DND-41 (cell line): ENCODE measurements around the gene KLF13.

ENCODE experiments used
- ATAC-seq: fragments of 200-7000 bp; cut with Tn5 transposase; 3 replicates; pipeline ENCODE4 v1.9.1; 2021; ENCODE audit warnings: low read depth; ENCODE audit not compliant: insufficient read depth
- DNase-seq: peaks from one replicate; pipeline ENCODE4 v3.0.0-alpha.2; 2020
- H2AFZ ChIP-seq: 2 replicates; pipeline ENCODE4 v1.6.0; 2012; ENCODE audit warnings: low read depth, low read length
- H3K27ac ChIP-seq: 2 replicates; pipeline ENCODE4 v1.5.1; 2012; ENCODE audit warnings: low read length, inconsistent platforms
- H3K27me3 ChIP-seq: fragments of 200-600 bp; sonication (generic); 2 replicates; pipeline ENCODE4 v1.6.0; 2012; ENCODE audit warnings: low read length, mild to moderate bottlenecking, inconsistent platforms; ENCODE audit not compliant: insufficient read depth, poor library complexity
- H3K36me3 ChIP-seq: 2 replicates; pipeline ENCODE4 v1.5.1; 2012; ENCODE audit warnings: low read length, inconsistent platforms; ENCODE audit not compliant: insufficient read depth
- H3K4me1 ChIP-seq: 2 replicates; pipeline ENCODE4 v1.5.1; 2012; ENCODE audit warnings: mild to moderate bottlenecking, low read length; ENCODE audit not compliant: insufficient read depth
- H3K4me2 ChIP-seq: 2 replicates; pipeline ENCODE4 v1.6.0; 2012; ENCODE audit warnings: mild to moderate bottlenecking, moderate library complexity, low read length, inconsistent platforms; ENCODE audit not compliant: insufficient read depth
- H3K4me3 ChIP-seq, 2 experiments: fragments of 200-600 bp in 1 of 2; shearing (Covaris generic) in 1 of 2; 2 replicates each; pipeline ENCODE4 v1.5.1; 2012 to 2016; ENCODE audit warnings: inconsistent platforms in 2 of 2, low read length in 2 of 2, mild to moderate bottlenecking in 2 of 2, low read depth in 1 of 2, moderate library complexity in 1 of 2
- H3K79me2 ChIP-seq: 2 replicates; pipeline ENCODE4 v1.6.0; 2012; ENCODE audit warnings: low read length, inconsistent platforms; ENCODE audit not compliant: insufficient read depth
- H3K9ac ChIP-seq: 2 replicates; pipeline ENCODE4 v1.6.0; 2012; ENCODE audit warnings: low read depth, mild to moderate bottlenecking, inconsistent platforms, low read length, moderate library complexity
- H3K9me3 ChIP-seq: 2 replicates; pipeline ENCODE4 v1.5.1; 2012; ENCODE audit warnings: low read length, moderate library complexity, mild to moderate bottlenecking, inconsistent platforms; ENCODE audit not compliant: insufficient read depth, severe bottlenecking
- H4K20me1 ChIP-seq: 2 replicates; pipeline ENCODE4 v1.6.0; 2012; ENCODE audit warnings: low read length; ENCODE audit not compliant: insufficient read depth
- EZH2 ChIP-seq: IDR thresholded peaks from 3 replicates; pipeline ENCODE4 v1.6.1; 2012; ENCODE audit warnings: borderline replicate concordance, low read depth, mild to moderate bottlenecking, moderate library complexity, low read length, inconsistent platforms; ENCODE audit not compliant: severe bottlenecking
- TF ChIP-seq, protein P1 (sequence below): IDR thresholded peaks from 2 replicates; pipeline ENCODE4 v1.5.1; 2012; ENCODE audit warnings: borderline replicate concordance, low read length, moderate library complexity, mild to moderate bottlenecking; ENCODE audit not compliant: poor library complexity, severe bottlenecking; ENCODE audit errors: extremely low read depth

KLF13 gene

DNA sequence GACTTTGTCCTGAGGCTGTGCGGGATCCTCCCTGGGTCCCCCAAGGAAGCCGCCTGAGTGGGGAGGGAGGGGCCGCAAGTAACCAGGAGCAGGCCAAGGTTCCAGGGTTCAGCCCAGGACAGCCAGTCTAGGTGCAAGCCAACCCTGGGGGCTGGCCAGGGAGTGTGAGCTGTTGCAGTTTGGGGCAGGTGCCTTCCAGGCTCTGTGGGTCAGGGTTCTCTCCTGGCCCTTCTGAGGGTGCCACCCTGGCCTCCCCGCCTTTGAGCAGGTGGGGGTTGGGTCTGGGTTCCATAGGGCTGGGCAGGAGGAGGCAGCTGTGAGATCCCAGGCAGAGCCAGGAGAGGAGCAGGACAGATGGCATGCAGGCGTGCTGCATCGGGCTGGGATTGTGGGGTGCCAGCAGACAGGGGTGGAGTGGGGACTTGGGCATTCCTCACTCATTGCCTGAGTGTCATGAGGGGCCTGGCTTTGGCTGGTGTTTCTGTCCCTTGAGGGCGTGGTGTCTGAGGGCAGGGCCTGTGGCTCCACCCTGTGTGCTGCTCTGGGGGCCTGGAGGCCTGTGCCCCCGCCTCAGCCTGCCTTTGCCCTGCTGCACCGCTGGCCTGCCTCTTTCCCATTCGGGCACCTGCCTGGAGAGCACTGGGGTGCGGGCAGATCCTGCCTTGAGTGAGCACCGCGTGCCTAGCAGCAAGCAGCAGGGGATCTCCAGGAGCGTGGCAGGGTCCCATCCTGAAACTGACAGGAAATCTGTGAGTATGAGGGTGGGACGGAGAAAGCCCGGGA is 18.4 kb downstream of the KLF13 start:
- H3K36me3 ChIP-seq, result peaks cover 74% of the 10 kb centered on the region
- H3K79me2 ChIP-seq, result peaks cover 100% of the 10 kb centered on the region
- H3K27ac ChIP-seq, result peak overlapping the region; percentile 36
- H3K27me3 ChIP-seq, result no peaks in the 10 kb centered on the region
- no peaks in the 10 kb centered on the region for H3K9me3 ChIP-seq
- H3K4me2 ChIP-seq, result no peak overlapping the region
- no peak overlapping the region for H2AFZ ChIP-seq
- DNase-seq, result no peak
- no peak overlapping the region for H3K9ac ChIP-seq
- ATAC-seq, result no peak
- peaks cover 21% of the 10 kb centered on the region; the same call in 1 of the 2 replicates for H3K4me1 ChIP-seq
- H3K4me3 ChIP-seq, result no peak overlapping the region
- H4K20me1 ChIP-seq, result peaks cover 99% of the 10 kb centered on the region
- TF ChIP-seq EZH2, result no peak
- TF ChIP-seq, protein P1, sequence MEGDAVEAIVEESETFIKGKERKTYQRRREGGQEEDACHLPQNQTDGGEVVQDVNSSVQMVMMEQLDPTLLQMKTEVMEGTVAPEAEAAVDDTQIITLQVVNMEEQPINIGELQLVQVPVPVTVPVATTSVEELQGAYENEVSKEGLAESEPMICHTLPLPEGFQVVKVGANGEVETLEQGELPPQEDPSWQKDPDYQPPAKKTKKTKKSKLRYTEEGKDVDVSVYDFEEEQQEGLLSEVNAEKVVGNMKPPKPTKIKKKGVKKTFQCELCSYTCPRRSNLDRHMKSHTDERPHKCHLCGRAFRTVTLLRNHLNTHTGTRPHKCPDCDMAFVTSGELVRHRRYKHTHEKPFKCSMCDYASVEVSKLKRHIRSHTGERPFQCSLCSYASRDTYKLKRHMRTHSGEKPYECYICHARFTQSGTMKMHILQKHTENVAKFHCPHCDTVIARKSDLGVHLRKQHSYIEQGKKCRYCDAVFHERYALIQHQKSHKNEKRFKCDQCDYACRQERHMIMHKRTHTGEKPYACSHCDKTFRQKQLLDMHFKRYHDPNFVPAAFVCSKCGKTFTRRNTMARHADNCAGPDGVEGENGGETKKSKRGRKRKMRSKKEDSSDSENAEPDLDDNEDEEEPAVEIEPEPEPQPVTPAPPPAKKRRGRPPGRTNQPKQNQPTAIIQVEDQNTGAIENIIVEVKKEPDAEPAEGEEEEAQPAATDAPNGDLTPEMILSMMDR, result no peak

DNA sequence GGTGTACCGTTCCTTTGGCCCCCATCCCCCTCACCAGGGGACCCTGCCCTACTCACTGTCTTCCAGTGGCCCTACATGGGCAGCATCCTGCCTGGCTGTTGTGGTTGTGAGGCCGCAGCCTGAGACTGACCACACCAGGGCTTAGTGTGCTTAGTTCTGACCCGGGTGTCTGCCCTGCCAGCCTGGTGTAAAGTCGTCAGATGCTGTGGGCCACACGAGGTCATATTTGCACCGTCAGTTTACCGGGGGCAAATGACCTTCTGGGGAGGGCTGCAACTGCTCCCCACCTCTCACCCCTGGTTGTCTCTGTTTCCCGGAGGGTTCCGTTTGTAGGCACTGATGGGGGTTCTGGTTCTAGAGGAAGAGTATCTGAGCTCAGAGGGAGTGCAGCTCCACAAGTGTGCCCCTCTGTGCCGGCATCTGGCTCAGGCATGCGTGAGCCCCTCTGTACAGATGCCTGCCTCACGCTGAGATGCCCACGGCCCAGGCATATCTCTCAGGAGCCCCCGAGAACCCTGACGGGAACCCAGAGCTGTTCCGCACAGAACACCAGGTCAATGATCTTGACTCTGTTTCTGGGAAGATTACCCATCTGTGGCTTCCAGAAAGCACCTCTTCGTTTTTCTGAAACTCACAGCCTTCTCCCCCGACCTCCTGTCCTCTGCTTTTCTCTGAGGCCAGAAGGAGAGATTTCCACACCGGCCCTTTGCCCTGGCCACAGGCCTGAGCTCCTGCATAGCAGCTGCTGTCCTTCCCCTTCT is 19.2 kb downstream of the KLF13 start:
- Histone ChIP-seq H2AFZ (no peak overlapping the region), H3K4me1 (peaks cover 25% of the 10 kb centered on the region; the same call in 1 of the 2 replicates), H3K27me3 (no peaks in the 10 kb centered on the region), H3K4me2 (no peak overlapping the region), H3K79me2 (peaks cover 100% of the 10 kb centered on the region), H3K36me3 (peaks cover 71% of the 10 kb centered on the region), H3K9me3 (no peaks in the 10 kb centered on the region), H4K20me1 (peaks cover 99% of the 10 kb centered on the region), H3K9ac (no peak overlapping the region), H3K4me3 (no peak overlapping the region), H3K27ac (no peak overlapping the region; the same call in 1 of the 2 replicates)
- DNase-seq (no peak), ATAC-seq (no peak)
- no peak for TF ChIP-seq EZH2
- TF ChIP-seq, protein P1, result no peak

DNA sequence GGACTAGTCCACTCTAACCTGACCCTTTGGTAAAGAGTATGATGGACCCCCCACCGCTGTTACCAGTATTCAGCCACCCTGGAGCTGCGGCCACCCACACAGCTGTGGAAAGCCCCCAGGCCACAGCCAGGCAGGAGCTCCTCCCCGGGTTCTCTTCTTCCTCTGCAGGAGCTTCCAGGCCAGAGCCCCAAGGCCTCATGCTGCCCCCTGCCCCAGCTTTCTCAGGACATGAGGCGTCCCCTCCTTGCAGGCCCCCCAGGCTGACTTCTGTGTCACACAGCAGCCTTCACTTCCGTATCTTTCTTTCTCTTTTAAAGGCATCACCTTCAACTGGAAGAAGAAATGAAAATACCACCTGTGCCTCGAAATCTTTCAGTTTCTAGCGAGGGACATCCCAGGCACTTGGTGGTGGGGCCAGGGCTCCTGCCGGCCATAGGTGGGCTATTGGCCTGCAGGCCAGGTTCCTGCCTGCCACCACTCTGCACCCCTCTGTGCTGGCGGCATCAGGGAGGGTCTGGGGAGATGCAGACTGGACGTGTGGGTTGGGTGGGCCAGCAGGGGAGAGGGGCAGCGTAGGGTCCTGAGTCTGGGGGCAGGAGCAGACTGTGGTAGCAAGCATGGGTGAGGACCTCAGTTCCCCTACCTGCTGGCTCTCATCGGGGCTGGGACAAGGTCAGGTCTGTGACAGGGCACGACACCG is 19.9 kb downstream of the KLF13 start:
- H3K79me2 ChIP-seq, result peaks cover 100% of the 10 kb centered on the region
- no peak overlapping the region for H3K4me3 ChIP-seq
- H3K9ac ChIP-seq, result no peak overlapping the region
- no peak for DNase-seq
- no peak overlapping the region for H2AFZ ChIP-seq
- peaks cover 69% of the 10 kb centered on the region for H3K36me3 ChIP-seq
- peaks cover 31% of the 10 kb centered on the region; the same call in 1 of the 2 replicates for H3K4me1 ChIP-seq
- no peak for ATAC-seq
- no peaks in the 10 kb centered on the region for H3K9me3 ChIP-seq
- H3K27ac ChIP-seq, result peak overlapping the region; percentile 27; the same call in 1 of the 2 replicates
- no peaks in the 10 kb centered on the region for H3K27me3 ChIP-seq
- H4K20me1 ChIP-seq, result peaks cover 98% of the 10 kb centered on the region
- no peak for TF ChIP-seq EZH2
- TF ChIP-seq, protein P1, result no peak
- no peak overlapping the region for H3K4me2 ChIP-seq
